Vagina (tissue), 2 donors: ENCODE measurements around the gene NXF1. TPM values are rescaled to one million over a fixed set of nuclear protein-coding genes. Genes with fewer than 3 reads are reported as not detected.
"Not testable (repeated sequence)": the region's sequence is repeated elsewhere in the genome, so short reads cannot be mapped to it uniquely, and the experiment has no call there.

Experiments
- DNase-seq, 2 donors: peaks; one replicate each; pipeline ENCODE4 v3.0.0-alpha.2; 2017; ENCODE audit errors: extremely low spot score in 2 of 2
- H3K27ac ChIP-seq: fragments of 200-600 bp; sonication (generic); one replicate; pipeline ENCODE4 v1.5.1; 2019
- H3K27me3 ChIP-seq: fragments of 200-600 bp; sonication (generic); one replicate; pipeline ENCODE4 v1.5.1; 2019
- H3K36me3 ChIP-seq, 2 donors: fragments of 200-600 bp; sonication (generic); one replicate each; pipeline ENCODE4 v1.5.1; 2017 to 2019
- H3K4me1 ChIP-seq: fragments of 200-600 bp; sonication (generic); one replicate; pipeline ENCODE4 v1.5.1; 2019
- H3K4me3 ChIP-seq, 2 donors: fragments of 200-600 bp; sonication (generic); 1 replicate in 1 of 2; 2 replicates in 1 of 2; pipeline ENCODE4 v1.5.1; 2016 to 2019
- H3K9me3 ChIP-seq: fragments of 200-600 bp; sonication (generic); one replicate; pipeline ENCODE4 v1.5.1; 2019
- CTCF ChIP-seq, 3 experiments: fragments of 450-650 bp in 2 of 3; fragments of 200-600 bp in 1 of 3; sonication (generic) in 1 of 3; IDR thresholded peaks; one replicate each; pipeline ENCODE4 v1.5.1; 2017 to 2019; ENCODE audit warnings: antibody characterized with exemption in 3 of 3, mild to moderate bottlenecking in 2 of 3, moderate library complexity in 2 of 3
- POLR2A ChIP-seq, 2 donors: fragments of 450-650 bp; IDR thresholded peaks; one replicate each; pipeline ENCODE4 v1.6.1; 2017; ENCODE audit warnings: antibody characterized with exemption in 2 of 2, mild to moderate bottlenecking in 2 of 2, moderate library complexity in 2 of 2
- POLR2AphosphoS5 ChIP-seq, 2 donors: sonication (generic); formaldehyde crosslinking; IDR thresholded peaks; one replicate each; pipeline ENCODE4 v1.9.0; 2017; ENCODE audit warnings: antibody characterized with exemption in 2 of 2, mild to moderate bottlenecking in 2 of 2, low read depth in 1 of 2; ENCODE audit not compliant: insufficient read depth in 1 of 2
- intact Hi-C: fragments of 100-400 bp; cut with DNase I; formaldehyde crosslinking; loops from one replicate; pipeline ENCODE4 v1.15.1; 2023
- total RNA-seq: library from RNA; depleted of rRNA; stranded (reverse); fragments of >200 nt; gene quantifications from one replicate; pipeline ENCODE4 v1.2.3, GENCODE V29; 2016

NXF1 gene
- total RNA-seq, 1 donor from 2014 or later: 64.1 TPM

- H3K36me3 ChIP-seq: peaks cover 0 to 11% of the 10 kb centered on the region in 2 donors
- H3K27ac ChIP-seq: no peak overlapping the region
Measured at GRCh38 chr11:62755086-62755615, 50.1 kb downstream of the NXF1 start.

GRCh38 chr11:62753736-62754603, 51.3 kb downstream of the NXF1 start, which contains the start of gene ZBTB3:
TSS of gene ZBTB3 (minus strand) at chr11:62754160. CDS start at chr11:62753664, 496 bp downstream.
- TF ChIP-seq POLR2AphosphoS5 (IDR thresholded peaks at IDR 0.05; ENCODE audit: insufficient read depth in 1 of 2, low read depth in 1 of 2): peak; percentile 85 to 92
- TF ChIP-seq CTCF (IDR thresholded peaks at IDR 0.05): no peak
- TF ChIP-seq POLR2A (IDR thresholded peaks at IDR 0.05): peak in 1 of 2 donors; percentile 53
- Histone ChIP-seq H3K4me1 (peaks cover 19% of the 10 kb centered on the region), H3K27ac (peak within 1 kb of the TSS; percentile 89), H3K27me3 (no peaks in the 10 kb centered on the region), H3K4me3 (peak within 1 kb of the TSS; percentile 57 to 72), H3K36me3 (peaks cover 0 to 11% of the 10 kb centered on the region in 2 donors), H3K9me3 (no peaks in the 10 kb centered on the region)
- intact Hi-C loops: no loop called here
- peak; percentile 99 for DNase-seq

More at GRCh38 chr11:62755086-62755615, 50.1 kb downstream of the NXF1 start:
- Histone ChIP-seq H3K4me1 (peaks cover 19% of the 10 kb centered on the region), H3K4me3 (no peak overlapping the region), H3K9me3 (no peaks in the 10 kb centered on the region), H3K27me3 (no peaks in the 10 kb centered on the region)
- TF ChIP-seq POLR2AphosphoS5 (IDR thresholded peaks at IDR 0.05; ENCODE audit: insufficient read depth in 1 of 2, low read depth in 1 of 2): no peak
- no peak for TF ChIP-seq CTCF (IDR thresholded peaks at IDR 0.05)
- TF ChIP-seq POLR2A (IDR thresholded peaks at IDR 0.05): no peak
- DNase-seq: no peak
- intact Hi-C loops: no loop called here

GRCh38 chr11:62752994-62753735, 52.1 kb downstream of the NXF1 start:
- TF ChIP-seq POLR2AphosphoS5 (IDR thresholded peaks at IDR 0.05; ENCODE audit: insufficient read depth in 1 of 2, low read depth in 1 of 2): no peak
- TF ChIP-seq POLR2A (IDR thresholded peaks at IDR 0.05): no peak
- no peak for TF ChIP-seq CTCF (IDR thresholded peaks at IDR 0.05)
- Histone ChIP-seq H3K9me3 (no peaks in the 10 kb centered on the region), H3K4me3 (peak overlapping the region; percentile 57 to 72), H3K27me3 (no peaks in the 10 kb centered on the region), H3K27ac (peak overlapping the region; percentile 89), H3K4me1 (peaks cover 19% of the 10 kb centered on the region), H3K36me3 (peaks cover 0 to 11% of the 10 kb centered on the region in 2 donors)
- no peak for DNase-seq
- intact Hi-C loops: no loop called here

- Histone ChIP-seq H3K27me3 (no peaks in the 10 kb centered on the region), H3K4me3 (no peak overlapping the region), H3K9me3 (no peaks in the 10 kb centered on the region), H3K27ac (no peak overlapping the region), H3K36me3 (peaks cover 0 to 11% of the 10 kb centered on the region in 2 donors), H3K4me1 (peaks cover 19% of the 10 kb centered on the region)
- no peak for TF ChIP-seq CTCF (IDR thresholded peaks at IDR 0.05)
- no peak for TF ChIP-seq POLR2AphosphoS5 (IDR thresholded peaks at IDR 0.05; ENCODE audit: insufficient read depth in 1 of 2, low read depth in 1 of 2)
- TF ChIP-seq POLR2A (IDR thresholded peaks at IDR 0.05): no peak
- intact Hi-C loops: no loop called here
- no peak for DNase-seq
Measured at GRCh38 chr11:62752177-62752785, 53.0 kb downstream of the NXF1 start.

- DNase-seq, H3K27ac ChIP-seq, H3K9me3 ChIP-seq, H3K27me3 ChIP-seq, H3K4me3 ChIP-seq, intact Hi-C loops: not testable (repeated sequence)
- Histone ChIP-seq H3K36me3 (peaks cover 0 to 11% of the 10 kb centered on the region in 2 donors), H3K4me1 (peaks cover 19% of the 10 kb centered on the region)
Measured at GRCh38 chr11:62749931-62750330, 55.3 kb downstream of the NXF1 start.
